ENCODE measurements around the gene CCDC171. TPM values are rescaled to one million over a fixed set of nuclear protein-coding genes. Genes with fewer than 3 reads are reported as not detected.

Gene CCDC171
- total RNA-seq, 2 experiments from 2014 or later = 0.49 to 1.1 TPM

- ChIA-PET CTCF (no interaction called here), POLR2A (no interaction called here)
- H3K4me1 Mint-ChIP-seq (ENCODE audit: low read depth) = no peaks in the 10 kb centered on the region
- TF ChIP-seq CTCF (IDR thresholded peaks at IDR 0.05) = no peak
- peaks cover 0 to 21% of the 10 kb centered on the region in 2 experiments for H3K9me3 ChIP-seq (ENCODE audit: control insufficient read depth in 1 of 2, insufficient read depth in 1 of 2, low read length in 2 of 2)
- DNase-seq = no peak
- no peak overlapping the region for H3K27ac ChIP-seq (ENCODE audit: low read depth in 1 of 2, low read length in 2 of 2)
- H3K27me3 ChIP-seq (ENCODE audit: control insufficient read depth in 1 of 2, insufficient read depth in 2 of 2, low read length in 2 of 2) = no peaks in the 10 kb centered on the region
- no peak for ATAC-seq (ENCODE audit: poor library complexity)
- H3K27me3 Mint-ChIP-seq = no peaks in the 10 kb centered on the region
- no peaks in the 10 kb centered on the region for H3K4me1 ChIP-seq (ENCODE audit: insufficient read depth, low read length)
- no peaks in the 10 kb centered on the region for H3K36me3 Mint-ChIP-seq (ENCODE audit: low read depth)
- intact Hi-C loops (cut with DNase I, micrococcal nuclease) = no loop called here
- H3K4me3 ChIP-seq (ENCODE audit: low read length) = no peak overlapping the region
- no peaks in the 10 kb centered on the region for H3K36me3 ChIP-seq (ENCODE audit: insufficient read depth, low read length)
- H3K4me3 Mint-ChIP-seq = no peak overlapping the region
- H3K27ac Mint-ChIP-seq = no peak overlapping the region
- H3K9me3 Mint-ChIP-seq = no peaks in the 10 kb centered on the region
Observed at GRCh38 chr9:15813076-15813475, 260.2 kb downstream of the CCDC171 start.

DNA sequence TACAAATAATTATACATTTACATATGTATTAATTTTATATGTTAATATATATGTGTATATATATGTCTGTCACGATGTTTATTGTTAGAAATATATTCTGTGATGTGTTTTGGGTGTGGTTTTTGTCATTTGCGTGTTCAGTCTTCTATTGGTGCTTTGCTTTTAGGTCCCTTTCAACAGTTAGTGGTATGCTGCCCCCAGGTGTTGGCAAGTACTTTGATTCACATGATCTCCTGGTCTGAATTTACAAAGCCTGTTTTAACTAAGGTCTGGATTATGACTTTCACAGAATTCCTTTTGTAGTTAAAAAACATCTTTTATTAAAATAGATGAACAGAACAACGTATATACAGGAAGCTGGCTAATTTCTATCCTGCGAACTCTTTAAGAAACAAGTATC is 271.5 kb downstream of the CCDC171 start:
- no peaks in the 10 kb centered on the region for H3K27me3 ChIP-seq (ENCODE audit: control insufficient read depth in 1 of 2, insufficient read depth in 2 of 2, low read length in 2 of 2)
- no peak overlapping the region for H3K27ac ChIP-seq (ENCODE audit: low read depth in 1 of 2, low read length in 2 of 2)
- POLR2A ChIA-PET = no interaction called here
- CTCF ChIA-PET = no interaction called here
- H3K36me3 ChIP-seq (ENCODE audit: insufficient read depth, low read length) = no peaks in the 10 kb centered on the region
- Mint-ChIP-seq H3K9me3 (no peaks in the 10 kb centered on the region), H3K4me3 (no peak overlapping the region), H3K27me3 (no peaks in the 10 kb centered on the region), H3K4me1 (ENCODE audit: low read depth) (no peaks in the 10 kb centered on the region), H3K36me3 (ENCODE audit: low read depth) (no peaks in the 10 kb centered on the region), H3K27ac (no peak overlapping the region)
- DNase-seq = no peak
- intact Hi-C loops (cut with DNase I, micrococcal nuclease) = no loop called here
- no peak overlapping the region for H3K4me3 ChIP-seq (ENCODE audit: low read length)
- H3K4me1 ChIP-seq (ENCODE audit: insufficient read depth, low read length) = no peaks in the 10 kb centered on the region
- no peak for TF ChIP-seq CTCF (IDR thresholded peaks at IDR 0.05)
- H3K9me3 ChIP-seq (ENCODE audit: control insufficient read depth in 1 of 2, insufficient read depth in 1 of 2, low read length in 2 of 2) = no peaks in the 10 kb centered on the region
- no peak for ATAC-seq (ENCODE audit: poor library complexity)

GRCh38 chr9:15831384-15831783 is 278.5 kb downstream of the CCDC171 start:
- ChIA-PET POLR2A (no interaction called here), CTCF (no interaction called here)

More at GRCh38 chr9:15831384-15831783, 278.5 kb downstream of the CCDC171 start:
- H3K36me3 ChIP-seq (ENCODE audit: insufficient read depth, low read length) = no peaks in the 10 kb centered on the region
- Mint-ChIP-seq H3K9me3 (no peaks in the 10 kb centered on the region), H3K36me3 (ENCODE audit: low read depth) (no peaks in the 10 kb centered on the region), H3K4me1 (ENCODE audit: low read depth) (no peaks in the 10 kb centered on the region), H3K4me3 (no peak overlapping the region), H3K27me3 (no peaks in the 10 kb centered on the region), H3K27ac (no peak overlapping the region)
- no peaks in the 10 kb centered on the region for H3K9me3 ChIP-seq (ENCODE audit: control insufficient read depth in 1 of 2, insufficient read depth in 1 of 2, low read length in 2 of 2)
- ATAC-seq (ENCODE audit: poor library complexity) = no peak
- no peak for DNase-seq
- intact Hi-C loops (cut with DNase I, micrococcal nuclease) = no loop called here
- TF ChIP-seq CTCF (IDR thresholded peaks at IDR 0.05) = no peak
- H3K4me1 ChIP-seq (ENCODE audit: insufficient read depth, low read length) = no peaks in the 10 kb centered on the region
- H3K4me3 ChIP-seq (ENCODE audit: low read length) = no peak overlapping the region
- H3K27ac ChIP-seq (ENCODE audit: low read depth in 1 of 2, low read length in 2 of 2) = no peak overlapping the region
- H3K27me3 ChIP-seq (ENCODE audit: control insufficient read depth in 1 of 2, insufficient read depth in 2 of 2, low read length in 2 of 2) = no peaks in the 10 kb centered on the region
